Esophagus squamous epithelium (tissue), 4 donors: ENCODE results near the gene ZFAND3.

Experiments used
- POLR2A ChIP-seq, 4 donors: fragments of 450-650 bp; IDR thresholded peaks; one replicate each; pipeline ENCODE4 v1.6.1; 2017; ENCODE audit warnings: antibody characterized with exemption in 4 of 4, mild to moderate bottlenecking in 4 of 4, moderate library complexity in 3 of 4
- TF ChIP-seq, protein P1 (sequence below), 6 experiments: fragments of 450-650 bp in 4 of 6; fragments of 200-600 bp in 2 of 6; sonication (generic) in 2 of 6; IDR thresholded peaks; one replicate each; pipeline ENCODE4 v1.5.1; 2016 to 2019; ENCODE audit warnings: antibody characterized with exemption in 6 of 6, mild to moderate bottlenecking in 4 of 6, moderate library complexity in 4 of 6

DNA sequence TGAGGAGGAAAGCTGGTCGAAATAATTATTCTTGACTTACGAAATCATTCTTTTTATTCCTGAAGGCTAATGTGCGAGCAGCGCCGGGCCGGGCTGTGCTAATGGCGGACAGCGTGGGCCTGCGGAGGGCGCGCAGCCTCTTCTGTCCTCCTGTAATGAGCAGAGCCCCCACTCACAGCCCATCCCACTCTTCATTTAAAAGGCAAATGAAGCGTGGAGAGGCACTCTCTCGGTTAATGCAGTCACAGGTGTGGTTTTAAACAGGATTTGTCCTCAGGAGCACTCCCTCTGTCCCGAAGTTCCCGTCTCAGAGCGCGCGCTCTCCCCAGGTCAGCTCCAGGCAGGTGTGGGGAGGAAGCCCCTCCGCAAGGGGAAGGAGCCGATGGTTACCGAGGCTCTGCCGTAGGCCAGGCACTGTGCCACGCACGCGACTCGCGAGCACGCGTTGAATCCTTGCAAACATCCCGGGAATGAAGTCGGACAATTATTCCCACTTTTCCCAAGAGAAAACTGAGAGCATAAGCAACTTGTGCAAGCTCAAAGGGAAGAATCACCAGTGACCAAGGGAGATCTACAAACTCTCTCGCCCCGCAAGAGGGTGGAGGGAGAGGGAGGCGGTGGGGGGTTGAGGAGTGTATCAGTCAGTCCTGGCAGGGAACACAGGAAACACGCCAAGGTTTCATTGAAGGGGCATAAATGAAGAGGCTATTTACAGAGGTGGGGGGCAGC is 35.5 kb upstream of the ZFAND3 start:
- TF ChIP-seq, protein P1, sequence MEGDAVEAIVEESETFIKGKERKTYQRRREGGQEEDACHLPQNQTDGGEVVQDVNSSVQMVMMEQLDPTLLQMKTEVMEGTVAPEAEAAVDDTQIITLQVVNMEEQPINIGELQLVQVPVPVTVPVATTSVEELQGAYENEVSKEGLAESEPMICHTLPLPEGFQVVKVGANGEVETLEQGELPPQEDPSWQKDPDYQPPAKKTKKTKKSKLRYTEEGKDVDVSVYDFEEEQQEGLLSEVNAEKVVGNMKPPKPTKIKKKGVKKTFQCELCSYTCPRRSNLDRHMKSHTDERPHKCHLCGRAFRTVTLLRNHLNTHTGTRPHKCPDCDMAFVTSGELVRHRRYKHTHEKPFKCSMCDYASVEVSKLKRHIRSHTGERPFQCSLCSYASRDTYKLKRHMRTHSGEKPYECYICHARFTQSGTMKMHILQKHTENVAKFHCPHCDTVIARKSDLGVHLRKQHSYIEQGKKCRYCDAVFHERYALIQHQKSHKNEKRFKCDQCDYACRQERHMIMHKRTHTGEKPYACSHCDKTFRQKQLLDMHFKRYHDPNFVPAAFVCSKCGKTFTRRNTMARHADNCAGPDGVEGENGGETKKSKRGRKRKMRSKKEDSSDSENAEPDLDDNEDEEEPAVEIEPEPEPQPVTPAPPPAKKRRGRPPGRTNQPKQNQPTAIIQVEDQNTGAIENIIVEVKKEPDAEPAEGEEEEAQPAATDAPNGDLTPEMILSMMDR (IDR thresholded peaks at IDR 0.05) = no peak
- TF ChIP-seq POLR2A (IDR thresholded peaks at IDR 0.05) = no peak
